ENCODE results near the gene MCF2L. TPM values are rescaled to one million over a fixed set of nuclear protein-coding genes. Genes with fewer than 3 reads are reported as not detected.

MCF2L gene
- total and polyA plus RNA-seq, 2 experiments from 2014 or later = 4.8 to 25.6 TPM

DNA sequence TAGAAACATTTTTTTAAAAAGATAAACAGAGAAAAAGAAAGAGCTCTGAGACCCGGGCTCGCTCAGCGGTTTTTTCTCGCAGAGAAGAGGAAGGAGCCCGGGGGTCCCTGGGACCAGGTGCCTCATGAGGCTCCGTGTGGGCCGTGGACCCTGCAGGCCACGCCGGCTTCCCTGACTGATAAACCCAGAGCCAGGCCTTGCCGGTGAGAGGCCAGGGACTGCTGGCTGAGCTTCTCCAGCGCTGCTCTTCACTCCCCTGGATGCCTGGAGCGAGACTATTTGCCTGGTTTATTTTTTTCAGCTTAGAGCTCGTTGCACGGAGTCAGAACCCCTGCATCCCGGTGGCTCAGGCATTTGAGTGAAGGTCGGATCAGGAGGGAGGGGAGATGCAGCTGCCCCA lies 83.2 kb downstream of the MCF2L start (continued):
- TF ChIP-seq, protein P1, sequence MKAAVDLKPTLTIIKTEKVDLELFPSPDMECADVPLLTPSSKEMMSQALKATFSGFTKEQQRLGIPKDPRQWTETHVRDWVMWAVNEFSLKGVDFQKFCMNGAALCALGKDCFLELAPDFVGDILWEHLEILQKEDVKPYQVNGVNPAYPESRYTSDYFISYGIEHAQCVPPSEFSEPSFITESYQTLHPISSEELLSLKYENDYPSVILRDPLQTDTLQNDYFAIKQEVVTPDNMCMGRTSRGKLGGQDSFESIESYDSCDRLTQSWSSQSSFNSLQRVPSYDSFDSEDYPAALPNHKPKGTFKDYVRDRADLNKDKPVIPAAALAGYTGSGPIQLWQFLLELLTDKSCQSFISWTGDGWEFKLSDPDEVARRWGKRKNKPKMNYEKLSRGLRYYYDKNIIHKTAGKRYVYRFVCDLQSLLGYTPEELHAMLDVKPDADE (IDR thresholded peaks at IDR 0.05) = no peak
- TF ChIP-seq EZH2phosphoT487 (IDR thresholded peaks at IDR 0.05; ENCODE audit: unreplicated experiment) = no peak
- TF ChIP-seq STAT1 (IDR thresholded peaks at IDR 0.05; ENCODE audit: unreplicated experiment) = no peak
- no peak for TF ChIP-seq CREB1 (CRISPR knock-in tag; IDR thresholded peaks at IDR 0.05; ENCODE audit: low read depth)
- TF ChIP-seq, protein P2, sequence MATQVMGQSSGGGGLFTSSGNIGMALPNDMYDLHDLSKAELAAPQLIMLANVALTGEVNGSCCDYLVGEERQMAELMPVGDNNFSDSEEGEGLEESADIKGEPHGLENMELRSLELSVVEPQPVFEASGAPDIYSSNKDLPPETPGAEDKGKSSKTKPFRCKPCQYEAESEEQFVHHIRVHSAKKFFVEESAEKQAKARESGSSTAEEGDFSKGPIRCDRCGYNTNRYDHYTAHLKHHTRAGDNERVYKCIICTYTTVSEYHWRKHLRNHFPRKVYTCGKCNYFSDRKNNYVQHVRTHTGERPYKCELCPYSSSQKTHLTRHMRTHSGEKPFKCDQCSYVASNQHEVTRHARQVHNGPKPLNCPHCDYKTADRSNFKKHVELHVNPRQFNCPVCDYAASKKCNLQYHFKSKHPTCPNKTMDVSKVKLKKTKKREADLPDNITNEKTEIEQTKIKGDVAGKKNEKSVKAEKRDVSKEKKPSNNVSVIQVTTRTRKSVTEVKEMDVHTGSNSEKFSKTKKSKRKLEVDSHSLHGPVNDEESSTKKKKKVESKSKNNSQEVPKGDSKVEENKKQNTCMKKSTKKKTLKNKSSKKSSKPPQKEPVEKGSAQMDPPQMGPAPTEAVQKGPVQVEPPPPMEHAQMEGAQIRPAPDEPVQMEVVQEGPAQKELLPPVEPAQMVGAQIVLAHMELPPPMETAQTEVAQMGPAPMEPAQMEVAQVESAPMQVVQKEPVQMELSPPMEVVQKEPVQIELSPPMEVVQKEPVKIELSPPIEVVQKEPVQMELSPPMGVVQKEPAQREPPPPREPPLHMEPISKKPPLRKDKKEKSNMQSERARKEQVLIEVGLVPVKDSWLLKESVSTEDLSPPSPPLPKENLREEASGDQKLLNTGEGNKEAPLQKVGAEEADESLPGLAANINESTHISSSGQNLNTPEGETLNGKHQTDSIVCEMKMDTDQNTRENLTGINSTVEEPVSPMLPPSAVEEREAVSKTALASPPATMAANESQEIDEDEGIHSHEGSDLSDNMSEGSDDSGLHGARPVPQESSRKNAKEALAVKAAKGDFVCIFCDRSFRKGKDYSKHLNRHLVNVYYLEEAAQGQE (IDR thresholded peaks at IDR 0.05; ENCODE audit: unreplicated experiment) = no peak

DNA sequence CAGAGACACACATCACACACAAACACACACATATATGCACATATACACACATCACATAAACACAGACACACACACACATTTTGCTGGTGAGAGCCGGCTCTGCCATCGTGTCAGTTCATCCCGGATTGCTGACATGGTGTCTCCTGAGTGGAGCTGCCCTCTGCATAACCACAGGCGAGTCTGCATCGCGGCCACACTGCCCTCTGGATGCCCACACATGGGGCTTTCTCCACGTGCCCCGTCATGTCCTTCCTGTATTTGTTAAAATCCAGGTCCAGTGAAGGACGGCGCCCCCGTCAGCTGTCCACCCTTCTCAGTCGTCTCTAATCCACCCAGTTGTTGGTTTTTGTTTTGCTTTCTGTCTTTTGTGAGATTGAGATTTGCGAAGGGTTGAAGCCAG lies 84.0 kb downstream of the MCF2L start:
- ATAC-seq (no peak), DNase-seq (ENCODE audit: low spot score) (no peak)
- H3K9me2 ChIP-seq (ENCODE audit: insufficient read depth) = no peaks in the 10 kb centered on the region
- peaks cover 12% of the 10 kb centered on the region for H3K4me1 Mint-ChIP-seq
- H3F3A ChIP-seq (replicated peaks; ENCODE audit: low read depth) = no peaks in the 10 kb centered on the region
- H3K79me2 ChIP-seq (replicated peaks; ENCODE audit: insufficient read depth) = no peaks in the 10 kb centered on the region
- no peak overlapping the region for H3K27ac Mint-ChIP-seq
- H3K4me3 Mint-ChIP-seq = no peak overlapping the region
- H3K36me3 ChIP-seq (ENCODE audit: insufficient read depth) = no peaks in the 10 kb centered on the region
- H3K27me3 ChIP-seq (ENCODE audit: insufficient read depth) = no peaks in the 10 kb centered on the region
- no peaks in the 10 kb centered on the region for H3K4me1 ChIP-seq (ENCODE audit: insufficient read depth)
- H2AFZ ChIP-seq = no peak overlapping the region
- no peaks in the 10 kb centered on the region for H3K36me3 Mint-ChIP-seq (ENCODE audit: low read depth)
- no peaks in the 10 kb centered on the region for H4K20me1 ChIP-seq (replicated peaks; ENCODE audit: insufficient read depth)
- H3K4me3 ChIP-seq = no peak overlapping the region
- no peak overlapping the region for H3K4me2 ChIP-seq
- H3K9me3 Mint-ChIP-seq = no peaks in the 10 kb centered on the region
- TF ChIP-seq, protein P1 (IDR thresholded peaks at IDR 0.05) = no peak
- no peak for TF ChIP-seq CREB1 (CRISPR knock-in tag; IDR thresholded peaks at IDR 0.05; ENCODE audit: low read depth)
- TF ChIP-seq JUNB (IDR thresholded peaks at IDR 0.05; ENCODE audit: unreplicated experiment) = no peak
- TF ChIP-seq POLR2AphosphoS5 (IDR thresholded peaks at IDR 0.05; ENCODE audit: low read depth) = no peak
- TF ChIP-seq STAT1 (IDR thresholded peaks at IDR 0.05; ENCODE audit: unreplicated experiment) = no peak
- no peak for TF ChIP-seq ZNF114 (CRISPR knock-in tag; IDR thresholded peaks at IDR 0.05)
- TF ChIP-seq, protein P3, sequence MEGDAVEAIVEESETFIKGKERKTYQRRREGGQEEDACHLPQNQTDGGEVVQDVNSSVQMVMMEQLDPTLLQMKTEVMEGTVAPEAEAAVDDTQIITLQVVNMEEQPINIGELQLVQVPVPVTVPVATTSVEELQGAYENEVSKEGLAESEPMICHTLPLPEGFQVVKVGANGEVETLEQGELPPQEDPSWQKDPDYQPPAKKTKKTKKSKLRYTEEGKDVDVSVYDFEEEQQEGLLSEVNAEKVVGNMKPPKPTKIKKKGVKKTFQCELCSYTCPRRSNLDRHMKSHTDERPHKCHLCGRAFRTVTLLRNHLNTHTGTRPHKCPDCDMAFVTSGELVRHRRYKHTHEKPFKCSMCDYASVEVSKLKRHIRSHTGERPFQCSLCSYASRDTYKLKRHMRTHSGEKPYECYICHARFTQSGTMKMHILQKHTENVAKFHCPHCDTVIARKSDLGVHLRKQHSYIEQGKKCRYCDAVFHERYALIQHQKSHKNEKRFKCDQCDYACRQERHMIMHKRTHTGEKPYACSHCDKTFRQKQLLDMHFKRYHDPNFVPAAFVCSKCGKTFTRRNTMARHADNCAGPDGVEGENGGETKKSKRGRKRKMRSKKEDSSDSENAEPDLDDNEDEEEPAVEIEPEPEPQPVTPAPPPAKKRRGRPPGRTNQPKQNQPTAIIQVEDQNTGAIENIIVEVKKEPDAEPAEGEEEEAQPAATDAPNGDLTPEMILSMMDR (conservative IDR thresholded peaks at IDR 0.05; ENCODE audit: low read depth in 2 of 2) = no peak
- TF ChIP-seq, protein P2 (IDR thresholded peaks at IDR 0.05; ENCODE audit: unreplicated experiment) = no peak
- no peak for TF ChIP-seq NANOG (IDR thresholded peaks at IDR 0.05; ENCODE audit: borderline replicate concordance)
- no peak overlapping the region for H3K27ac ChIP-seq (ENCODE audit: low read depth)
- peaks cover 8% of the 10 kb centered on the region for H3K27me3 Mint-ChIP-seq (ENCODE audit: insufficient read depth, low read depth, poor library complexity)
